Measurements from ENCODE around the gene NLE1. TPM values are rescaled to one million over a fixed set of nuclear protein-coding genes. Genes with fewer than 3 reads are reported as not detected.
A peak's percentile ranks its signal among the peaks of the same experiment; 100 is the strongest.

The NLE1 gene
- total RNA-seq, 1 donor from 2014 or later = 12.4 TPM

DNA sequence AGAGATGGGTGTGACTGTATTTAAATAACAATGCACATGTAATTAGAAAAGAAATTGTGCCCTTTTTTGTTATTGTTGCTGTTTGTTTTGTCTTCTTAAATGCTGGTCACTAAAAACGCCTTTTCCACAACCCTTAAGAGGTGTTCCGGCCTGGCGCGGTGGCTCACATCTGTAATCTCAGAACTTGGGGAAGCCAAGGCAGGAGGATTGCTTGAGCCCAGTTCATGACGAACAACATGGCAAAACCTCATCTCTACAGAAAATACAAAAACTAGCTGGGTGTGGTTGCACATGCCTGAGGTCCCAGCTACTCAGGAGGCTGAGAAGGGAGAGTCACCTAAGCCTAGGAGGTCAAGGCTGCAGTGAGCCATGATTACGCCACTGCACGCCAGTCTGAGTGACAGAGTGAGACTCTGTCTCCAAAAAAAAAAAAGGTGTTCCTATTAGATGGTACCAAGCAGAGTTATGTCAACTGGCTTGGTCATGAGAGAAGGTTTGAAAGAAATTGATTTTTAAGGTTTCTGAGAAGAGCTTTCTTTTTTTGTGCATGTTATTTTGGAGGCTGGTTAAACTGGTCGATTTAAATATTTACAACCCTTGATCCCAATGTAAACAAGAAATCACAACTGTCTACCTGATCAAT is 55.1 kb downstream of the NLE1 start:
- H3K27ac Mint-ChIP-seq = no peak overlapping the region
- H3K36me3 ChIP-seq = no peaks in the 10 kb centered on the region
- no peaks in the 10 kb centered on the region for H3K36me3 Mint-ChIP-seq
- TF ChIP-seq EZH2 (IDR thresholded peaks at IDR 0.05) (no peak), EZH2phosphoT487 (IDR thresholded peaks at IDR 0.05) (no peak)
- TF ChIP-seq, protein P1, sequence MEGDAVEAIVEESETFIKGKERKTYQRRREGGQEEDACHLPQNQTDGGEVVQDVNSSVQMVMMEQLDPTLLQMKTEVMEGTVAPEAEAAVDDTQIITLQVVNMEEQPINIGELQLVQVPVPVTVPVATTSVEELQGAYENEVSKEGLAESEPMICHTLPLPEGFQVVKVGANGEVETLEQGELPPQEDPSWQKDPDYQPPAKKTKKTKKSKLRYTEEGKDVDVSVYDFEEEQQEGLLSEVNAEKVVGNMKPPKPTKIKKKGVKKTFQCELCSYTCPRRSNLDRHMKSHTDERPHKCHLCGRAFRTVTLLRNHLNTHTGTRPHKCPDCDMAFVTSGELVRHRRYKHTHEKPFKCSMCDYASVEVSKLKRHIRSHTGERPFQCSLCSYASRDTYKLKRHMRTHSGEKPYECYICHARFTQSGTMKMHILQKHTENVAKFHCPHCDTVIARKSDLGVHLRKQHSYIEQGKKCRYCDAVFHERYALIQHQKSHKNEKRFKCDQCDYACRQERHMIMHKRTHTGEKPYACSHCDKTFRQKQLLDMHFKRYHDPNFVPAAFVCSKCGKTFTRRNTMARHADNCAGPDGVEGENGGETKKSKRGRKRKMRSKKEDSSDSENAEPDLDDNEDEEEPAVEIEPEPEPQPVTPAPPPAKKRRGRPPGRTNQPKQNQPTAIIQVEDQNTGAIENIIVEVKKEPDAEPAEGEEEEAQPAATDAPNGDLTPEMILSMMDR (IDR thresholded peaks at IDR 0.05) = no peak
- DNase-seq (ENCODE audit: low spot score) = no peak
- peaks cover 9% of the 10 kb centered on the region for H3K4me1 ChIP-seq
- H3K4me3 Mint-ChIP-seq = peak overlapping the region; percentile 60
- no peak overlapping the region for H3K27ac ChIP-seq
- no peaks in the 10 kb centered on the region for H3K79me2 ChIP-seq (ENCODE audit: low read depth)
- peaks cover 18% of the 10 kb centered on the region for H3K27me3 ChIP-seq
- no peak overlapping the region for H3K9ac ChIP-seq
- H3K9me3 Mint-ChIP-seq = no peaks in the 10 kb centered on the region
- peaks cover 15% of the 10 kb centered on the region for H3K4me1 Mint-ChIP-seq
- peak overlapping the region; percentile 100 for H3K4me3 ChIP-seq
- peaks cover 5% of the 10 kb centered on the region for H3K27me3 Mint-ChIP-seq (ENCODE audit: insufficient read depth, low read depth)
- H4K20me1 ChIP-seq (ENCODE audit: low read depth) = peaks cover 7% of the 10 kb centered on the region
- no peak overlapping the region for H3K4me2 ChIP-seq
- no peak overlapping the region for H2AFZ ChIP-seq (replicated peaks)
- H3F3A ChIP-seq (ENCODE audit: low read depth) = peaks cover 14% of the 10 kb centered on the region
- no peaks in the 10 kb centered on the region for H3K9me3 ChIP-seq (ENCODE audit: low read depth)

DNA sequence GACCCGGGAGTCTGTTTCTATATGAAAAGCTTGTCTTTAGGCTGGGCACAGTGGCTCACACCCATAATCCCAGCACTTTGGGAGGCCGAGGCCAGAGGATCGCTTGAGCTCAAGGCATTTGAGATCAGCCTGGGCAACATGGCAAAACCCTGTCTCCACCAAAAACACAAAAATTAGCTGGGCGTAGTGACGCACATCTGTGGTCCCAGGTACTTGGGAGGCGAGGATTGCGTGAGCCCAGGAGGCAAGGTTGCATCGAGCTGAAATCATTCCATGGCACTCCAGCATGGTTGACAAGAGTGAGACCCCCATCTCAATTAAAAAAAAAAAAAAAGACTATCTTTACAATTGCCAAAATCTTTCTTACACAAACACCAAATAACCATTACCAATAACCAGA is 55.9 kb downstream of the NLE1 start:
- no peak overlapping the region for H3K27ac ChIP-seq
- peaks cover 5% of the 10 kb centered on the region for H3K27me3 Mint-ChIP-seq (ENCODE audit: insufficient read depth, low read depth)
- peaks cover 15% of the 10 kb centered on the region for H3K4me1 Mint-ChIP-seq
- H3K9me3 Mint-ChIP-seq = no peaks in the 10 kb centered on the region
- H3K79me2 ChIP-seq (ENCODE audit: low read depth) = peaks cover 4% of the 10 kb centered on the region
- no peaks in the 10 kb centered on the region for H3K36me3 ChIP-seq
- no peak overlapping the region for H3K4me2 ChIP-seq
- peaks cover 16% of the 10 kb centered on the region for H3K4me1 ChIP-seq
- peaks cover 14% of the 10 kb centered on the region for H3F3A ChIP-seq (ENCODE audit: low read depth)
- no peak for TF ChIP-seq EZH2 (IDR thresholded peaks at IDR 0.05)
- TF ChIP-seq, protein P1 (IDR thresholded peaks at IDR 0.05) = no peak
- TF ChIP-seq EZH2phosphoT487 (IDR thresholded peaks at IDR 0.05) = no peak
- H4K20me1 ChIP-seq (ENCODE audit: low read depth) = peaks cover 7% of the 10 kb centered on the region
- no peaks in the 10 kb centered on the region for H3K9me3 ChIP-seq (ENCODE audit: low read depth)
- H3K27me3 ChIP-seq = peaks cover 18% of the 10 kb centered on the region
- no peak overlapping the region for H3K4me3 Mint-ChIP-seq
- H3K36me3 Mint-ChIP-seq = no peaks in the 10 kb centered on the region
- no peak overlapping the region for H3K9ac ChIP-seq
- DNase-seq (ENCODE audit: low spot score) = no peak
- no peak overlapping the region for H3K4me3 ChIP-seq
- H2AFZ ChIP-seq (replicated peaks) = no peak overlapping the region
- H3K27ac Mint-ChIP-seq = no peak overlapping the region

DNA sequence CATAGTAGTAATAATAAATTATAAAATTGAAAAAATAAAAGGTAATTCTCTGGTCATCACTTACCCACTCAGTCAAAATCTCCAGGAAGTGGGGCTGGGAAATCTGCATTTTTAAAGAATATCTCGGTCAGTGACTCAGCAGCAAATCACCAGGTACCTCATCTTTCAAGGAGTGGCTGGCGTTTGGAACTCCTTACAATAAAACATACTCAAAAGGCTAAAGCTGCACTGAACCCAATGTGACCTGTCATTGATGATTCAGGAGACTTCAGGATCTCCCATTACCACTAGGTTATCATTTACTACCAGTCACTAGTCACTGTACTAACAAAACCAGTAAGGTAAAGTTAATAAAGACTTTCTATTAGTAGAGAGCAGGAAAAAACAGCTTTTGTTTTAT is 57.1 kb downstream of the NLE1 start:
- Mint-ChIP-seq H3K27me3 (ENCODE audit: insufficient read depth, low read depth) (peaks cover 5% of the 10 kb centered on the region), H3K4me3 (no peak overlapping the region)

More for the DNA sequence above, 57.1 kb downstream of the NLE1 start:
- Histone ChIP-seq H3K4me1 (peaks cover 16% of the 10 kb centered on the region), H3F3A (ENCODE audit: low read depth) (peaks cover 13% of the 10 kb centered on the region), H3K9me3 (ENCODE audit: low read depth) (no peaks in the 10 kb centered on the region), H3K4me3 (no peak overlapping the region), H2AFZ (replicated peaks) (no peak overlapping the region), H4K20me1 (ENCODE audit: low read depth) (peaks cover 7% of the 10 kb centered on the region), H3K27me3 (peaks cover 18% of the 10 kb centered on the region), H3K9ac (no peak overlapping the region), H3K27ac (no peak overlapping the region), H3K79me2 (ENCODE audit: low read depth) (peaks cover 7% of the 10 kb centered on the region), H3K36me3 (no peaks in the 10 kb centered on the region), H3K4me2 (no peak overlapping the region)
- no peaks in the 10 kb centered on the region for H3K36me3 Mint-ChIP-seq
- DNase-seq (ENCODE audit: low spot score) = no peak
- peaks cover 15% of the 10 kb centered on the region for H3K4me1 Mint-ChIP-seq
- no peak overlapping the region for H3K27ac Mint-ChIP-seq
- TF ChIP-seq, protein P1 (IDR thresholded peaks at IDR 0.05) = no peak
- TF ChIP-seq EZH2 (IDR thresholded peaks at IDR 0.05) (no peak), EZH2phosphoT487 (IDR thresholded peaks at IDR 0.05) (no peak)
- H3K9me3 Mint-ChIP-seq = no peaks in the 10 kb centered on the region
